ENCODE measurements around the gene SF3A1. TPM values are rescaled to one million over a fixed set of nuclear protein-coding genes. Genes with fewer than 3 reads are reported as not detected.

Gene SF3A1
- total RNA-seq, 2 donors from 2014 or later = 229 to 281 TPM

Other genes with a start within 250 kb of the SF3A1 start
- gene LIF, start 110.1 kb downstream of the SF3A1 start, total RNA-seq = 100 to 1,000 TPM in 1 of 2 donors, 10 to 100 TPM in 1; 68.9 to 522 TPM
- 10 to 100 TPM; 16.1 to 40.4 TPM for gene OSM, start 90.0 kb downstream of the SF3A1 start, total RNA-seq
- gene CASTOR1, start 67.4 kb downstream of the SF3A1 start, total RNA-seq = 1 to 10 TPM; 6.3 to 7.5 TPM
- 10 to 100 TPM; 27.2 to 36.9 TPM for gene TBC1D10A, start 30.0 kb downstream of the SF3A1 start, total RNA-seq
- 1 to 10 TPM in 1 of 2 donors, not detected in 1; 2.9 TPM for gene CCDC157, start 113 bp upstream of the SF3A1 start, total RNA-seq
- gene RNF215, start 30.5 kb upstream of the SF3A1 start, total RNA-seq = 10 to 100 TPM in 1 of 2 donors, 1 to 10 TPM in 1; 6.8 to 11.8 TPM
- gene SEC14L2, start 40.1 kb upstream of the SF3A1 start, total RNA-seq = 10 to 100 TPM; 13.9 to 16.3 TPM
- 10 to 100 TPM; 17.9 to 68.3 TPM for gene MTFP1, start 68.9 kb upstream of the SF3A1 start, total RNA-seq
- gene SEC14L3, start 115.1 kb upstream of the SF3A1 start, total RNA-seq = not detected
- gene SEC14L4, start 148.8 kb upstream of the SF3A1 start, total RNA-seq = under 1 TPM in 1 of 2 donors, not detected in 1; 0.16 TPM
- not detected for gene SEC14L6, start 189.8 kb upstream of the SF3A1 start, total RNA-seq
- under 1 TPM in 1 of 2 donors, not detected in 1; 0.70 TPM for gene GAL3ST1, start 217.8 kb upstream of the SF3A1 start, total RNA-seq
- 100 to 1,000 TPM in 1 of 2 donors, 10 to 100 TPM in 1; 22.4 to 113 TPM for gene PES1, start 235.0 kb upstream of the SF3A1 start, total RNA-seq